GM18505 (cell line): Measurements from ENCODE around the gene HAX1.

ENCODE experiments used
- ATAC-seq: cut with Tn5 transposase; IDR thresholded peaks from one replicate; pipeline ENCODE4 v1.9.1; 2021; ENCODE audit not compliant: unreplicated experiment
- POLR2A ChIP-seq: IDR thresholded peaks from 4 replicates; pipeline ENCODE4 v1.6.1; 2011; ENCODE audit warnings: borderline replicate concordance; ENCODE audit not compliant: insufficient read depth, insufficient read length; ENCODE audit errors: extremely low read depth

Gene HAX1

DNA sequence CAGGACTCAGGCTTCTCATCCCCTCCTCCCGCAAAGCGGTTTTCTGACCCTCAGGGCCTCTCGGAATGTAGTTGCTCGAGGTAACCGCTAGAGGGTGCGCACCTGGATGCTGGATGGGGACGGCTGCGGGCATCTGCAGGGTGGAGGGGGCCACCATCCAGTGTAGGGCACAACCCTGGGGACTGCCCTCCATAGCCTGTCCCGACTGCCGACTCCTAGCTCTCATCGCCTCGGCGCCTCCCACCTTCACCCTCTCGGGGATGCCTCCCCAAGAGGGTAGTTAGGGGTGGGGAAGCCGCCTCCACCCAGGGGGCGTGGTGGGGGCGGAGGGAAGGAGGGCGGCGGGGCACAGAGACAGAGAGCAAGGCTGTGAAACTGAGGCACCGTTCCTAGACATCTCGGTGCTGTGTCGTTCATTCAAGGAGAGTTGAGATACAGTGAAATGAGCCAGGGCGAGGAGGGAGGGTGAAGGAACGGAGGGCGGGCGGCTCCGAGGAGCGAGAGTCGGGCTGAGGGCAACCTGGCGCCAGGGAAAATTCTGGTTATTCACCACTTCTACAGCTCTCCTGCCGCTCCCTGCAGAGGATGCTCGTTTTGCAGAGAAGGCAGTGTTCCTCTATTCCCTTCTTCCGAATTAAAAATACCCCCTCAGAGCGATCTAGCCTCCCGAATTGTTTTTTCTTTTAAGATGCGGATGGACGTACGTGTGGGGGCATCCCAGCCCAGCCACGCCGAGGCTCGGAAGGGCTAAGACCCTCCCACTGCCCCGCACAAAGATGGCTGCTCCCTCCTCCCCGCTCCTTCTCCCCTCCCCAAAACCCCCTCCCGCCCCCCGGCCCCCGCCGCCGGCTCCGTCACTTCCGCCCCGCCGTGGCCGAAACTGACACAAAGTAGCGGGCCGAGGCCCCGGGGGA lies 52.5 kb downstream of the HAX1 start, which contains the start of gene ATP8B2:
Gene ATP8B2, plus strand, starts transcription at position 857 of the 914 bp plus-strand sequence. CDS start 2,617 bp downstream, outside the sequence.
- no peak for TF ChIP-seq POLR2A
- no peak for ATAC-seq
